ENCODE measurements around the gene COMTD1. TPM values are rescaled to one million over a fixed set of nuclear protein-coding genes. Genes with fewer than 3 reads are reported as not detected.
A peak's percentile ranks its signal among the peaks of the same experiment; 100 is the strongest.

Gene COMTD1
- total RNA-seq = 10 to 100 TPM; 19.9 to 25.1 (median 20.1) TPM
- 12.6 TPM for total RNA-seq (2013)

GRCh38 chr10:75235375-75236177, at the start of gene COMTD1:
Gene COMTD1 (minus strand): TSS chr10:75235957. CDS start chr10:75235928, 29 bp downstream.
- intact Hi-C loops (cut with micrococcal nuclease) = loop anchor here (1.0 to 5.0 kb wide), 4 partner anchors 47 to 969 kb away; partner anchors contain the start of gene SAMD8

DNA sequence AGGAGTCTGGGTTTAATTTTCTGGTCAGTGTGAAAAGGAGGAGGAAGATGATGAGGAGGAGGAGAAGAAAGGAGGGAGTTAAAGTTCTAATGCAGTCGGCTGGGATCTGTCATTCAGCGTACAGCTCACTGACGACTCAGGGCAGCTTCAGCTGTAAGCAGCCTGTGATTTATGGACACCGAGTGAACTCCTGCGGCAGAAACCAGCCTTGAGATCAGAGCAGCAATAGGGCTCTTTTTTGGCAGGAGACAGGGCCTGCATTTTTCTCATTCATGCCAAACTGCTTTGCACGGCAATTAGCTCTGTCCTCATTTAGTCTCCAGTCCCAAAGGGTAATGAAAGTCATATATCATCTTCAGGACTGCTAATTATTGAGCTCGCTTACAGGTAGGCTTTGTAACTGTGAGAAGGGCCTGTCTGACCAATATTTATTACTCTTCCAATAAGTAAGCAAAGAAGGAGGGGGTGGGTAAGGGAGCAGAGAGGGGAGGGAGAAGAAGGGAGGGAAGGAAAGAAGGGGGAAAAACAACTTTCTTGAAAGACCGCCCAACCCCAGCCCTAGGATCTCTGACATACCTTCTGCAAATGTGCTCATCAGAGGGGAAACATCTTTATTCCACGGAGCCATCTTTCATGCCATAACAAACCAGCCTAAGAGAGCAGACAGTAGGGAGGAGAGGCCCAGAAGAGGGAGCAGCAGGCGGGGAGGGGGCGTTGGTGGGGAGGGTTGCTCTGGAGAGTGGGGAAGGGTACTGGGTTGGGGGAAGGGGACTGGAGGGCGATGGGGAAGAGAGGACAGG, 48.1 kb upstream of the COMTD1 start:
- no peaks in the 10 kb centered on the region for H3K36me3 ChIP-seq (ENCODE audit: control insufficient read depth, insufficient read depth, low read length)
- peaks cover 53 to 73% of the 10 kb centered on the region in 2 donors for H3K27me3 Mint-ChIP-seq (ENCODE audit: low read depth in 2 of 2)

More at GRCh38 chr10:75235375-75236177, at the start of gene COMTD1:
- Histone ChIP-seq H3K27me3 (ENCODE audit: control insufficient read depth, insufficient read depth, low read length) (no peaks in the 10 kb centered on the region), H3K9me3 (ENCODE audit: control insufficient read depth, insufficient read depth, low read length) (no peaks in the 10 kb centered on the region), H3K4me3 (ENCODE audit: low read length) (peak within 1 kb of the TSS; percentile 74), H3K27ac (ENCODE audit: low read length) (peak within 1 kb of the TSS; percentile 53), H3K4me1 (ENCODE audit: control insufficient read depth, insufficient read depth, low read length) (peaks cover 20% of the 10 kb centered on the region), H3K36me3 (ENCODE audit: control insufficient read depth, insufficient read depth, low read length) (peaks cover 14% of the 10 kb centered on the region)
- DNase-seq (peak; percentile 92 to 95), ATAC-seq (peak; percentile 74 to 88 (median 78))
- H3K4me1 Mint-ChIP-seq = peaks cover 9 to 15% of the 10 kb centered on the region in 2 donors
- no peaks in the 10 kb centered on the region for H3K27me3 Mint-ChIP-seq (ENCODE audit: low read depth in 2 of 2)
- TF ChIP-seq CTCF (IDR thresholded peaks at IDR 0.05) = peak; percentile 100
- H3K4me3 Mint-ChIP-seq = peak within 1 kb of the TSS; percentile 84
- H3K36me3 Mint-ChIP-seq = peaks cover 4% of the 10 kb centered on the region
- peak within 1 kb of the TSS; percentile 68 to 94 for H3K27ac Mint-ChIP-seq
- WGBS (ENCODE audit: insufficient coverage) = under 1% methylated on average over 76 of the region's 76 CpGs
- no peaks in the 10 kb centered on the region for H3K9me3 Mint-ChIP-seq

DNA sequence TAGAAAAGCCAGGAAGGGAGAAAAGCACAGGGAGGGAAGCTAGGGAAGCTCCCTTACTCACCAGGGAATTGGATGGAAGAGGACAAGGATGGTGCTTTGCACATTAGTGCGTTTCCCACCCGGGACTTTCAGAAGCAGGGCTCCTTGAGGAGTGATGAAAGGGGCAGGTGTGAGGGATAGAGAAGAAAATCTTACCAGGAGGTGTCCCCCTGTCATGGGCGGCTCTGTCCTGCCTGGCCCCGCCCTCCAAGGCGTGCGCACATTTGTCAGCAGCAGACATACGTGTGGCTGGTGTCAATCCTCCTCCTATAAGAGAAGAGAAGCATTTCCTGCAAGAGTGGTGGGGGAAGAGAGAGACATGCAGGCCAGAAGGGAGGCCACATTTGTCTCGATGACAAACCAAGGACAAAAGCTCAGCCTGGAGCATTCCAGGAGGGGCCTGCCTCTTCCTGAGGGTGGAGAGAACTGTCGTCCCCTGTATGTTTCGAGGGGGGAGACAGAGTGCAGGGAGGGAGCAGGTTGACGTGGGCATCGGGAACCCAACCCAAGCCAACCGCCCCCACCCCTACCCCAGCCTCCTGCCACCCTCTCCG, 47.4 kb upstream of the COMTD1 start:
- peaks cover 52 to 72% of the 10 kb centered on the region in 2 donors for H3K27me3 Mint-ChIP-seq (ENCODE audit: low read depth in 2 of 2)
- no peaks in the 10 kb centered on the region for H3K9me3 Mint-ChIP-seq
- H3K4me3 Mint-ChIP-seq = peak overlapping the region; percentile 11
- H3K4me3 ChIP-seq (ENCODE audit: low read length) = no peak overlapping the region
- ATAC-seq (no peak), DNase-seq (no peak)
- H3K27ac ChIP-seq (ENCODE audit: low read length) = no peak overlapping the region
- H3K9me3 ChIP-seq (ENCODE audit: control insufficient read depth, insufficient read depth, low read length) = no peaks in the 10 kb centered on the region
- H3K27me3 ChIP-seq (ENCODE audit: control insufficient read depth, insufficient read depth, low read length) = no peaks in the 10 kb centered on the region
- 61% methylated on average over 10 of the region's 14 CpGs for WGBS (ENCODE audit: insufficient coverage)
- H3K36me3 Mint-ChIP-seq = no peaks in the 10 kb centered on the region
- no peak overlapping the region for H3K27ac Mint-ChIP-seq
- H3K4me1 Mint-ChIP-seq = peaks cover 5 to 8% of the 10 kb centered on the region in 2 donors
- H3K4me1 ChIP-seq (ENCODE audit: control insufficient read depth, insufficient read depth, low read length) = no peaks in the 10 kb centered on the region
- no peak for TF ChIP-seq CTCF (IDR thresholded peaks at IDR 0.05)
- intact Hi-C loops (cut with micrococcal nuclease) = no loop called here
- H3K36me3 ChIP-seq (ENCODE audit: control insufficient read depth, insufficient read depth, low read length) = no peaks in the 10 kb centered on the region

More for the DNA sequence above, 48.1 kb upstream of the COMTD1 start:
- H3K4me3 Mint-ChIP-seq = no peak overlapping the region
- H3K27ac ChIP-seq (ENCODE audit: low read length) = no peak overlapping the region
- no peaks in the 10 kb centered on the region for H3K4me1 ChIP-seq (ENCODE audit: control insufficient read depth, insufficient read depth, low read length)
- no peak for TF ChIP-seq CTCF (IDR thresholded peaks at IDR 0.05)
- no peaks in the 10 kb centered on the region for H3K27me3 ChIP-seq (ENCODE audit: control insufficient read depth, insufficient read depth, low read length)
- peaks cover 5 to 8% of the 10 kb centered on the region in 2 donors for H3K4me1 Mint-ChIP-seq
- no peak overlapping the region for H3K27ac Mint-ChIP-seq
- H3K36me3 Mint-ChIP-seq = no peaks in the 10 kb centered on the region
- no peak overlapping the region for H3K4me3 ChIP-seq (ENCODE audit: low read length)
- H3K9me3 ChIP-seq (ENCODE audit: control insufficient read depth, insufficient read depth, low read length) = no peaks in the 10 kb centered on the region
- WGBS (ENCODE audit: insufficient coverage) = 53% methylated on average over 9 of the region's 12 CpGs
- no peaks in the 10 kb centered on the region for H3K9me3 Mint-ChIP-seq
- DNase-seq = no peak
- no peak for ATAC-seq
- intact Hi-C loops (cut with micrococcal nuclease) = no loop called here

All from natural killer cell (primary cell).